MCF 10A (cell line): ENCODE data around the gene NAT16. TPM values are rescaled to one million over a fixed set of nuclear protein-coding genes. Genes with fewer than 3 reads are reported as not detected.

ENCODE experiments used
- BruUV-seq: library from RNA; stranded (reverse); fragments of 400-500 nt; replicated peaks from 2 replicates; lab custom pipeline; 2021; lab: Mats Ljungman, UMichigan
- CTCF ChIA-PET: fragments of 300-600 bp; sonication (Branson Sonifier 250); formaldehyde crosslinking; extraction: SDS; loops from one replicate; lab custom pipeline; 2021; ENCODE audit warnings: antibody characterized with exemption, inconsistent platforms; lab: Yijun Ruan, JAX
- POLR2A ChIA-PET: fragments of 300-600, 350-650 bp; sonication (Branson Sonifier 250); formaldehyde crosslinking; extraction: SDS; loops from one replicate; lab custom pipeline; 2020; ENCODE audit warnings: antibody characterized with exemption, inconsistent platforms; lab: Yijun Ruan, JAX
- DNase-seq: peaks from one replicate; pipeline ENCODE4 v3.0.0-alpha.2; 2018; ENCODE audit not compliant: unreplicated experiment
- H3K27ac Mint-ChIP-seq: one replicate; pipeline ENCODE4 v1.8.0; 2022; ENCODE audit warnings: mild to moderate bottlenecking, low read depth, mixed read lengths; ENCODE audit not compliant: unreplicated experiment
- H3K27me3 Mint-ChIP-seq: one replicate; pipeline ENCODE4 v1.8.0; 2022; ENCODE audit warnings: mixed read lengths; ENCODE audit not compliant: insufficient read depth, unreplicated experiment
- H3K36me3 Mint-ChIP-seq: one replicate; pipeline ENCODE4 v1.8.0; 2022; ENCODE audit warnings: mild to moderate bottlenecking, moderate library complexity, mixed read lengths; ENCODE audit not compliant: insufficient read depth, unreplicated experiment
- H3K4me1 Mint-ChIP-seq: one replicate; pipeline ENCODE4 v1.8.0; 2022; ENCODE audit warnings: mixed read lengths; ENCODE audit not compliant: insufficient read depth, unreplicated experiment
- H3K4me3 Mint-ChIP-seq: one replicate; pipeline ENCODE4 v1.8.0; 2022; ENCODE audit warnings: mild to moderate bottlenecking, moderate library complexity, mixed read lengths; ENCODE audit not compliant: unreplicated experiment
- H3K9me3 Mint-ChIP-seq: one replicate; pipeline ENCODE4 v1.8.0; 2022; ENCODE audit warnings: mixed read lengths; ENCODE audit not compliant: unreplicated experiment
- CTCF ChIP-seq: fragments of 200-600 bp; IDR thresholded peaks from one replicate; pipeline ENCODE4 v1.8.0; 2022; ENCODE audit warnings: antibody characterized with exemption, mild to moderate bottlenecking; ENCODE audit not compliant: unreplicated experiment
- intact Hi-C: fragments of 100-400 bp; cut with micrococcal nuclease; formaldehyde crosslinking; loops from 2 replicates; pipeline ENCODE4 v1.14.1; 2022
- total RNA-seq: library from RNA; stranded (reverse); gene quantifications from 2 replicates; pipeline ENCODE4 v1.2.3, GENCODE V29; 2022

The NAT16 gene
- total RNA-seq, 1 experiment from 2014 or later: not detected

GRCh38 chr7:101222275-101222830, 42.3 kb upstream of the NAT16 start:
- no peak overlapping the region for H3K4me3 Mint-ChIP-seq
- no peak overlapping the region for H3K27ac Mint-ChIP-seq
- CTCF ChIA-PET: interaction anchor here (1.3 to 2.0 kb wide), 2 partner anchors 60 to 78 kb away, joined by 4 to 7 read pairs; no protein-coding TSS in a partner anchor
- peaks cover 17% of the 10 kb centered on the region for H3K4me1 Mint-ChIP-seq
- H3K9me3 Mint-ChIP-seq: no peaks in the 10 kb centered on the region
- intact Hi-C loops: no loop called here
- H3K27me3 Mint-ChIP-seq: no peaks in the 10 kb centered on the region
- peaks cover 65% of the 10 kb centered on the region for H3K36me3 Mint-ChIP-seq
- no TSS peak for BruUV-seq
- TF ChIP-seq CTCF: no peak
- POLR2A ChIA-PET: no interaction called here
- DNase-seq: no peak

DNA sequence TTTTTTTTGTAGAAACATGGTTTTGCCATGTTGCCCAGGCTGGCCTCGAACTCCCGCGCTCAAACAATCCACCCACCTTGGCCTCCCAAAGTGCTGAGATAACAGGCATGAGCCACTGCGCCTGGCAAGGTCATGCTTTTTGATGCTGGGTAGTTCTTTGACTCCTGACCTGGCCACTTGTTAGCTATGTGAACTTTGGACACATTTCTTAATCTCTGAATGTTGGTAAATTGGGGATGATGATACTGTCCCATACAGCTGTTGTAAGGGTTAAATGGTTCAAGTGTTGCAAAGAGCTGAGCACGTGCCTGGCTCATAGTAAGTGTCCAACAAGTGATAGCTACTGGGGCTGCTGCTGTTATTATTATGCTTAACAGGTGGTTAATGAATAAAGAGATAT, 40.2 kb upstream of the NAT16 start:
- POLR2A ChIA-PET: interaction anchor here (0.6 to 2.7 kb wide), 3 partner anchors 12 to 101 kb away, joined by 3 to 17 read pairs (median 4); partner anchors contain the start of gene IFT22
- BruUV-seq: no TSS peak
- no peak for TF ChIP-seq CTCF
- DNase-seq: no peak
- H3K36me3 Mint-ChIP-seq: peaks cover 47% of the 10 kb centered on the region
- no peak overlapping the region for H3K4me3 Mint-ChIP-seq
- intact Hi-C loops: no loop called here
- no peaks in the 10 kb centered on the region for H3K9me3 Mint-ChIP-seq
- CTCF ChIA-PET: interaction anchor here (0.5 to 2.2 kb wide), 9 partner anchors 23 to 82 kb away, joined by 3 to 14 read pairs (median 4); partner anchors contain the start of gene FIS1
- no peaks in the 10 kb centered on the region for H3K27me3 Mint-ChIP-seq
- H3K27ac Mint-ChIP-seq: no peak overlapping the region
- H3K4me1 Mint-ChIP-seq: peaks cover 23% of the 10 kb centered on the region

GRCh38 chr7:101218236-101219125, 38.4 kb upstream of the NAT16 start:
- intact Hi-C loops: loop anchor here (1.0 kb wide), 1 partner anchor 26 kb away; no protein-coding TSS in a partner anchor
- H3K27ac Mint-ChIP-seq: peak overlapping the region; percentile 94
- H3K27me3 Mint-ChIP-seq: no peaks in the 10 kb centered on the region
- TF ChIP-seq CTCF: no peak
- peaks cover 46% of the 10 kb centered on the region for H3K36me3 Mint-ChIP-seq
- no peaks in the 10 kb centered on the region for H3K9me3 Mint-ChIP-seq
- H3K4me1 Mint-ChIP-seq: peaks cover 29% of the 10 kb centered on the region
- CTCF ChIA-PET: interaction anchor here (0.6 to 4.5 kb wide), 15 partner anchors 10 to 90 kb away, joined by 3 to 23 read pairs (median 4); partner anchors contain the start of genes FIS1 and MOGAT3
- POLR2A ChIA-PET: interaction anchor here (0.6 to 3.1 kb wide), 32 partner anchors 8 to 1145 kb away, joined by 3 to 78 read pairs (median 5); partner anchors contain the start of genes AP1S1, FBXO24, FIS1 and LRCH4
- H3K4me3 Mint-ChIP-seq: peak overlapping the region; percentile 99
- TSS peak; percentile 58 for BruUV-seq
- no peak for DNase-seq
